ENCODE measurements around the gene MYOM3. TPM values are rescaled to one million over a fixed set of nuclear protein-coding genes. Genes with fewer than 3 reads are reported as not detected.

The MYOM3 gene
- total and polyA plus RNA-seq, 4 donors = 0.59 to 1.9 (median 0.95) TPM

DNA sequence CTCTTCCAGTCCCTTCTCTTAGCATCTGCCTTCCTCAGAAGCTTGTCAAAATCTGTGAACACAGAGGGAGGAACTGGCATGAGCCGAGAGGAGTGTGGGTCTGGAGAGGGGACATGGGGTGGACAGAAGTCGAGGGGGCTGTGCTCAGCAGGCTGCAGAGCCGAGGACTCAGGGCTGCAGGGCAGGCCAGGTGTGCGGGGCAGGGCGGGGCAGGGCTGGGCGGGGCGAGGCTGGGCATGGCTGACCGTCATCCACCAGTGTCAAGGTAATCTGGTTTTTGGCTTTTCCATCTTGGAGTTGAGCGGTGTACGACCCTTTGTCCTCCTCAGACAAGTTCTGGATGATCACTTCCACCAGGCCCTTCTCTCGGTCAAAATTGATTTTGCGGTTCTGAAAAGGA lies 44.0 kb downstream of the MYOM3 start:
- Histone ChIP-seq H3K27me3 (ENCODE audit: control insufficient read depth in 1 of 2, insufficient read depth in 2 of 2, low read length in 1 of 2) (no peaks in the 10 kb centered on the region), H3K36me3 (ENCODE audit: control insufficient read depth in 1 of 2, insufficient read depth in 2 of 2, low read length in 1 of 2) (no peaks in the 10 kb centered on the region), H3K4me3 (ENCODE audit: low read length in 2 of 2) (no peak overlapping the region), H3K9me3 (ENCODE audit: control insufficient read depth, low read length) (no peaks in the 10 kb centered on the region), H3K27ac (ENCODE audit: low read depth in 1 of 2, low read length in 2 of 2) (no peak overlapping the region), H3K4me1 (ENCODE audit: control insufficient read depth in 1 of 2, insufficient read depth in 2 of 2, low read length in 2 of 2) (no peaks in the 10 kb centered on the region)
- intact Hi-C loops (cut with DNase I) = no loop called here
- WGBS, 2 donors = 87 to 88% methylated on average over 12 of the region's 12 CpGs
- no peak for DNase-seq
- no peak for ATAC-seq (ENCODE audit: low FRiP score)

DNA sequence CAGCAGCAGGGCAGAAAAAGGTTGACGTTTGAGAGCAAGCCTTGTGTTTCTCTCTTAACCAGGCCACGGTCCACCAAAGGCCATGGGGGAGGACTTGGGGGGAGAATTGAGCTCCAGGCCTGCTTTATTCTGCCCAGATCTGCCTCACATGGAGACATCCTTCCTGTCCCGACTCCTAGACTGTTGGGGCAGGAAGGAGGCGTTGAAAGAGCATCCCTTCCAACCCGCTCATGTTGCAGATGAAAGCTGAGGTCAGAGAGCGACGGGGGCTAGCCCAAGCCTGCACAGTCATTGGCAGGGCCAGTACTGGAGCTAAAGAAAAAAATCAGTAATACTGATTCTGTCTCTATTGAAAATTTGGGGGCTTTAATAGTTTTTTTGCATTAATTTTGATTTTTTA lies 46.6 kb downstream of the MYOM3 start:
- Histone ChIP-seq H3K9me3 (ENCODE audit: control insufficient read depth, low read length) (peaks cover 1% of the 10 kb centered on the region), H3K27me3 (ENCODE audit: control insufficient read depth in 1 of 2, insufficient read depth in 2 of 2, low read length in 1 of 2) (no peaks in the 10 kb centered on the region), H3K4me3 (ENCODE audit: low read length in 2 of 2) (no peak overlapping the region), H3K36me3 (ENCODE audit: control insufficient read depth in 1 of 2, insufficient read depth in 2 of 2, low read length in 1 of 2) (no peaks in the 10 kb centered on the region), H3K27ac (ENCODE audit: low read depth in 1 of 2, low read length in 2 of 2) (no peak overlapping the region), H3K4me1 (ENCODE audit: control insufficient read depth in 1 of 2, insufficient read depth in 2 of 2, low read length in 2 of 2) (no peaks in the 10 kb centered on the region)
- DNase-seq (no peak), ATAC-seq (ENCODE audit: low FRiP score) (peak; percentile 23)
- intact Hi-C loops (cut with DNase I) = no loop called here
- WGBS, 2 donors = 84 to 88% methylated on average over 7 of the region's 7 CpGs

DNA sequence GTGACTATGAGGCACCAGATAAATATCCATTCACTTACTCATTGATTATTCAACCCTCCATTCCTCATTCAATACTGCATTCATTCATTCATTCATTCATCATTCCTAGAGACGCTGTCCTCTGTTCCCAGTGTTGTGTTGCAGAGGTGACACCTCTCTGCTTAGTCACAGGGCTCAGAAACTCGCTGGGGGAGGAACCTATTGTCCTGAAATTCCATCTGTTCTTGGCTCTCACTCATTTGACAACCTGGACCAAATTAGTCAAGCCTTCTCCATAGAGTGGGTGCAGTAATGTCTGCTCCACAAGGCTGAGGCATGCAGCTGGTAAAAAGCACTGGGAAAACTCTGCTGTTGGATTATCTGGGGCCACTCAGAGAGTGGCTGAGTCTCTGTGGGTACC lies 49.7 kb downstream of the MYOM3 start:
- no peak overlapping the region for H3K27ac ChIP-seq (ENCODE audit: low read depth in 1 of 2, low read length in 2 of 2)
- intact Hi-C loops (cut with DNase I) = no loop called here

DNA sequence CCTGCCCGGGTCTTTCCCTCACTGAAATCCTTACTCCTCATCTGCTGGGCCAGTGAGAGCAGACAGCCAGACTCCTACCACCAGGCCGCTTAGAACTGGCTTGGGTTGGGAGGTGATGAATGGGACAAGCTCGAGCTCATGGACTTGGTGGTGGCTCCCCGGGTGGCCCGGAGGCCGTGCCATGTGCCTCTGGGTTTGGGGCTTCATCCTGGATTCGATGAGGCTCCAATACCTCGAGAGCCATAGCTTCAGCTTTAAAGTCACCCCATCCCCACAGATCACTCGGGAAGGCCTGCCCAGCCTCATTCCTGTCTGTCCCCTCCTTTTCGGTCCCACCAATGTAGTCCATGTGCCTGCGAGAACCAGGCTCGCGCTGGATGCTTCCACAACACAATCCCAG lies 51.5 kb downstream of the MYOM3 start:
- intact Hi-C loops (cut with DNase I) = no loop called here
- 93 to 94% methylated on average over 13 of the region's 13 CpGs for WGBS, 2 donors
- H3K27ac ChIP-seq (ENCODE audit: low read depth in 1 of 2, low read length in 2 of 2) = no peak overlapping the region
- H3K27me3 ChIP-seq (ENCODE audit: control insufficient read depth in 1 of 2, insufficient read depth in 2 of 2, low read length in 1 of 2) = no peaks in the 10 kb centered on the region
- H3K4me3 ChIP-seq (ENCODE audit: low read length in 2 of 2) = no peak overlapping the region
- ATAC-seq (ENCODE audit: low FRiP score) = no peak
- peaks cover 1% of the 10 kb centered on the region for H3K9me3 ChIP-seq (ENCODE audit: control insufficient read depth, low read length)
- no peak for DNase-seq
- H3K4me1 ChIP-seq (ENCODE audit: control insufficient read depth in 1 of 2, insufficient read depth in 2 of 2, low read length in 2 of 2) = no peaks in the 10 kb centered on the region
- H3K36me3 ChIP-seq (ENCODE audit: control insufficient read depth in 1 of 2, insufficient read depth in 2 of 2, low read length in 1 of 2) = no peaks in the 10 kb centered on the region

More for the DNA sequence above, 49.7 kb downstream of the MYOM3 start:
- Histone ChIP-seq H3K36me3 (ENCODE audit: control insufficient read depth in 1 of 2, insufficient read depth in 2 of 2, low read length in 1 of 2) (no peaks in the 10 kb centered on the region), H3K4me3 (ENCODE audit: low read length in 2 of 2) (no peak overlapping the region), H3K27me3 (ENCODE audit: control insufficient read depth in 1 of 2, insufficient read depth in 2 of 2, low read length in 1 of 2) (no peaks in the 10 kb centered on the region), H3K9me3 (ENCODE audit: control insufficient read depth, low read length) (peaks cover 1% of the 10 kb centered on the region), H3K4me1 (ENCODE audit: control insufficient read depth in 1 of 2, insufficient read depth in 2 of 2, low read length in 2 of 2) (no peaks in the 10 kb centered on the region)
- ATAC-seq (ENCODE audit: low FRiP score) = no peak
- DNase-seq = no peak
- WGBS, 2 donors = 87 to 88% methylated on average over 2 of the region's 2 CpGs

DNA sequence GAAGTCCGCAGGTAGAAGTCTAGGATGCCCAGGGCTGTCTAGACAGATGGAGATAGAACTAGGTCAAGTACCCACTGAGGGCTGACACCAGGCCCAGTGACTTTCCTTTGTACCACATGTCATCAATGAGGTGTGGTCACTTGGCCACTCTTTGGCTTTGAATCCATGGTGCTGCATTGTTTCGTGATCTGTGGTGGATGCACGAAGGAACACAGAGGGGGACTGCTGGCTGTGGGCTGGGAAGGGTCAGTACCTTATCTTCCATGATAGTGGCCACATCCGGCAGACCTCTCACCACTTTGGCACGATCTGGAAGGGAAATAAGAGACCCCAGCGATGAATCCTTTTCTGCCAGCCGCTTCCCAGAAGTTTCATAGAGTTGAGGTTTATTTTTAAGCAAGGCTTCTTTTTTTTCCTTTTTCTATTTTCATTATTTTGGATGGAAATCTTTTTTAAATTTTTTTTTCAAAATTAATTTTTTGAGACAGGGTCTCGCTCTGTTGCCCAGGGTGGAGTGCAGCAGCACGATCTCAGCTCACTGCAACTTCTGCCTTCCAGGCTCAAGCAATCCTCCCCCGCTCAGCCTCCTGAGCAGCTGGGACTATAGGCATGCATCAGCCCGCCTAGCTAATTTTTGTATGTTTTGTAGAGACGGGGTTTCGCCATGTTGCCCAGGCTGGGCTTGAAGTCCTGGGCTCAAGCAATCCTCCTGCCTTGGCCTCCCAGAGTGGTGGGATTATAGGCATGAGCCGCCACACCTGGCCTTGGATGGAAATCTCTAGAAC lies 53.1 kb downstream of the MYOM3 start:
- ATAC-seq (ENCODE audit: low FRiP score) = no peak
- no peak for DNase-seq
- intact Hi-C loops (cut with DNase I) = no loop called here
- Histone ChIP-seq H3K9me3 (ENCODE audit: control insufficient read depth, low read length) (peaks cover 1% of the 10 kb centered on the region), H3K36me3 (ENCODE audit: control insufficient read depth in 1 of 2, insufficient read depth in 2 of 2, low read length in 1 of 2) (no peaks in the 10 kb centered on the region), H3K4me1 (ENCODE audit: control insufficient read depth in 1 of 2, insufficient read depth in 2 of 2, low read length in 2 of 2) (no peaks in the 10 kb centered on the region), H3K27ac (ENCODE audit: low read depth in 1 of 2, low read length in 2 of 2) (no peak overlapping the region), H3K27me3 (ENCODE audit: control insufficient read depth in 1 of 2, insufficient read depth in 2 of 2, low read length in 1 of 2) (no peaks in the 10 kb centered on the region), H3K4me3 (ENCODE audit: low read length in 2 of 2) (no peak overlapping the region)
- 91% methylated on average over 14 of the region's 14 CpGs for WGBS, 2 donors

DNA sequence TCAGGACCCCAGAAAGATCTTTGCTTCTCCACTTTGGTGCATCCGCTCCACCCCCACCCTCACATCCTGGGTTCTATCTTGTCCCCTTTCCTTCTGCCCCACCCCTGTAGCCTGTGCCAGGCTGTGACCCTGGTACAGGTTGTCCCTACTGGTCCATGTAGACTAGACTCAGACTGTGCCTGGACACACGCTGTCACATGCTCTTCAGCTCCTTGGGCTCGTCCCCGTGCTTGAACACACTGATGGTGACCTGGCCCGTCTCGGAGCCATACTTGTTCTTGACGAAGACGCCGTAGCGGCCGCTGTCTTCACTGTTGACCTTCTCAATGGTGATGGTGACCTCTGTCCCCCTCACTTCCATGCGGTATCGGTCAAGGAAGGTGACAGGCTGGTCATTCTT lies 54.8 kb downstream of the MYOM3 start:
- peak; percentile 26 for ATAC-seq (ENCODE audit: low FRiP score)
- Histone ChIP-seq H3K4me3 (ENCODE audit: low read length in 2 of 2) (no peak overlapping the region), H3K4me1 (ENCODE audit: control insufficient read depth in 1 of 2, insufficient read depth in 2 of 2, low read length in 2 of 2) (no peaks in the 10 kb centered on the region), H3K9me3 (ENCODE audit: control insufficient read depth, low read length) (no peaks in the 10 kb centered on the region), H3K27ac (ENCODE audit: low read depth in 1 of 2, low read length in 2 of 2) (no peak overlapping the region), H3K36me3 (ENCODE audit: control insufficient read depth in 1 of 2, insufficient read depth in 2 of 2, low read length in 1 of 2) (no peaks in the 10 kb centered on the region), H3K27me3 (ENCODE audit: control insufficient read depth in 1 of 2, insufficient read depth in 2 of 2, low read length in 1 of 2) (no peaks in the 10 kb centered on the region)
- WGBS, 2 donors = 94 to 96% methylated on average over 13 of the region's 13 CpGs
- intact Hi-C loops (cut with DNase I) = no loop called here
- DNase-seq = peak in 1 of 2 donors; percentile 36

DNA sequence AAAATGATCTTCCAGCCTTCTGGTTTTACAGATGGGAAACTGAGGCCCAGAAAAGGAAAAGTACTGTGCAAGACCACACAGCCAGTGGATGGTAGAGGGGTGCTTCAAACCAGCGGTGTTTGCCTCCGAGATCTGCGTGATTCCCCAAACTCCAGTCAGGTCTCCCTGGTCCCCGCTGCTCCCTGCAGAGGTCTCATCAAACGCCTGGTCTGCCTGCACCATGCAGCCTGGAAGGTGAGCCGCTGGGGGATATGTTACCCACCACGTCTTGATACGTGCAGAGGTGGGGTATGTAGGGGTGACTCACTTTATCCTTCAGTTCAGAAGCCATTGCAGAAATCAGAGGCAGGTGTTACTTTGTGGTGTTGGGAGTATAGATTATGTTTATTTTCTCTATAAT lies 56.3 kb downstream of the MYOM3 start:
- Histone ChIP-seq H3K27ac (ENCODE audit: low read depth in 1 of 2, low read length in 2 of 2) (no peak overlapping the region), H3K27me3 (ENCODE audit: control insufficient read depth in 1 of 2, insufficient read depth in 2 of 2, low read length in 1 of 2) (no peaks in the 10 kb centered on the region), H3K4me1 (ENCODE audit: control insufficient read depth in 1 of 2, insufficient read depth in 2 of 2, low read length in 2 of 2) (no peaks in the 10 kb centered on the region), H3K4me3 (ENCODE audit: low read length in 2 of 2) (no peak overlapping the region), H3K9me3 (ENCODE audit: control insufficient read depth, low read length) (no peaks in the 10 kb centered on the region), H3K36me3 (ENCODE audit: control insufficient read depth in 1 of 2, insufficient read depth in 2 of 2, low read length in 1 of 2) (no peaks in the 10 kb centered on the region)
- ATAC-seq (ENCODE audit: low FRiP score) (no peak), DNase-seq (peak in 1 of 2 donors; percentile 12)
- intact Hi-C loops (cut with DNase I) = no loop called here
- WGBS, 2 donors = 83 to 86% methylated on average over 8 of the region's 8 CpGs

DNA sequence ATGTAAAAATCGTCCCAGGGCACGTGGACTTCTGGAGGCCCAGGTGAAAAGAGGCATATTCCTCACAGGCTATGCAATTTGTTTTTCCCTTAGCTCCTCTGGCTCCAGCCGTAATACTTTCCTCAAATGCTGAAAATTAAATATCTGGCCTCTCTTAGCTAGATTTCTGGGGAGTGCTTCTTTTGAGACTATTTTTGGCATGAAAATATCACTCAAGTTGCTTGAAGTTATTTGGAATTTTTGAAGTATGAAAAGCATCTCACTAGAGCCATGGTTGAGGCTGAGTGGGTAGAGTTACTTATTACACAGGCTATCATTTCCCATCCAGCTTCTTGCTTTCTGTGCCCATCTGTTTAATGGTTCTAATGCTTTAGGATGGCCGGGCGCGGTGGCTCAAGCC lies 59.7 kb downstream of the MYOM3 start:
- intact Hi-C loops (cut with DNase I) = no loop called here
- Histone ChIP-seq H3K27ac (ENCODE audit: low read depth in 1 of 2, low read length in 2 of 2) (no peak overlapping the region), H3K4me1 (ENCODE audit: control insufficient read depth in 1 of 2, insufficient read depth in 2 of 2, low read length in 2 of 2) (no peaks in the 10 kb centered on the region), H3K36me3 (ENCODE audit: control insufficient read depth in 1 of 2, insufficient read depth in 2 of 2, low read length in 1 of 2) (no peaks in the 10 kb centered on the region), H3K27me3 (ENCODE audit: control insufficient read depth in 1 of 2, insufficient read depth in 2 of 2, low read length in 1 of 2) (no peaks in the 10 kb centered on the region), H3K9me3 (ENCODE audit: control insufficient read depth, low read length) (no peaks in the 10 kb centered on the region), H3K4me3 (ENCODE audit: low read length in 2 of 2) (no peak overlapping the region)
- ATAC-seq (ENCODE audit: low FRiP score) (no peak), DNase-seq (no peak)
- 26 to 32% methylated on average over 6 of the region's 6 CpGs for whole genome bisulfite sequencing, 2 donors

DNA sequence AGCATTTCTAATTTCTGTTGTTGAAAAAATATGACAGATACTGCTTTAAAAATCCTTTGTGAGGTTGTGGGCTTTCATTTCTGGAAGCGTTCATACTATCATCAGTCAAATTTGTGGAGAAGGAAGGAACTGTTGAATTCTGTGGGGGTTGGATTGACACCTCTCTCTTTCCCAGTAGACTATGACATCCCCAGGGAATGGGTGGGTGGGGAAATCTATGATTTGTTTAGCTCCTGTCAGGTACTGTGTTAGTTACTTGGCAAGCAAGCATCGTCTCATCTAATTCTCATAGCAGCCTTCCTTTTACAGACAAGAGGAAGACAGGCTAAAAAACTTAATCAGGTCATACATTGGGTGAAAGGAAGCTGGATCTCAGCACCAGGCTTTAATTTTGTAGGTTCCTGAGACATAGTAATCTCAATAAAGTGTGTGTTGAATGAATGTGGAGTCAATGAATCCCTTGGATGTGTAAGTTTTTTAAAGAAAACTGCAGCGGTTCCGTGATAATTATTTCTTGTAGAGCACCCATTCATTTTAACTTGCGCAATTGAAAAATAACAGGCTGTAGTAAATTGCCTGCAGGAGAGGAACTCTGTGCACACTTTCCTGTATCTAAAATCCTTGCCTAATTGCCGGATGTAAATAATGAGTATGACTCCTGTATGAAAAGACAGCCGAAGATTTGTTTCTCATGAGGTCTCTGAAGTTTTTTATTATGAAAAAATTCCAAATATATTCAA lies 60.6 kb downstream of the MYOM3 start:
- Histone ChIP-seq H3K4me3 (ENCODE audit: low read length in 2 of 2) (no peak overlapping the region), H3K36me3 (ENCODE audit: control insufficient read depth in 1 of 2, insufficient read depth in 2 of 2, low read length in 1 of 2) (no peaks in the 10 kb centered on the region), H3K4me1 (ENCODE audit: control insufficient read depth in 1 of 2, insufficient read depth in 2 of 2, low read length in 2 of 2) (peaks cover 0 to 2% of the 10 kb centered on the region in 2 donors), H3K27me3 (ENCODE audit: control insufficient read depth in 1 of 2, insufficient read depth in 2 of 2, low read length in 1 of 2) (no peaks in the 10 kb centered on the region), H3K27ac (ENCODE audit: low read depth in 1 of 2, low read length in 2 of 2) (no peak overlapping the region), H3K9me3 (ENCODE audit: control insufficient read depth, low read length) (no peaks in the 10 kb centered on the region)
- ATAC-seq (ENCODE audit: low FRiP score) = no peak
- 64 to 71% methylated on average over 7 of the region's 7 CpGs for WGBS, 2 donors
- intact Hi-C loops (cut with DNase I) = no loop called here
- no peak for DNase-seq
